SK-N-SH (cell line): ENCODE results near the gene CACNA2D1.

Experiments
- PBX3 ChIP-seq: IDR thresholded peaks from 2 replicates; pipeline ENCODE4; 2012
- TF ChIP-seq, protein P1 (sequence below): IDR thresholded peaks from 2 replicates; pipeline ENCODE4 v1.4.0; 2012; ENCODE audit warnings: low read depth

- TF ChIP-seq, protein P1, sequence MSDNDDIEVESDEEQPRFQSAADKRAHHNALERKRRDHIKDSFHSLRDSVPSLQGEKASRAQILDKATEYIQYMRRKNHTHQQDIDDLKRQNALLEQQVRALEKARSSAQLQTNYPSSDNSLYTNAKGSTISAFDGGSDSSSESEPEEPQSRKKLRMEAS, result no peak
- TF ChIP-seq PBX3, result no peak
Measured at GRCh38 chr7:82364671-82365070, 78.9 kb downstream of the CACNA2D1 start.
